ENCODE data around the gene IPO7. TPM values are rescaled to one million over a fixed set of nuclear protein-coding genes. Genes with fewer than 3 reads are reported as not detected.

IPO7 gene
- total RNA-seq, 1 experiment from 2014 or later = 226 TPM

DNA sequence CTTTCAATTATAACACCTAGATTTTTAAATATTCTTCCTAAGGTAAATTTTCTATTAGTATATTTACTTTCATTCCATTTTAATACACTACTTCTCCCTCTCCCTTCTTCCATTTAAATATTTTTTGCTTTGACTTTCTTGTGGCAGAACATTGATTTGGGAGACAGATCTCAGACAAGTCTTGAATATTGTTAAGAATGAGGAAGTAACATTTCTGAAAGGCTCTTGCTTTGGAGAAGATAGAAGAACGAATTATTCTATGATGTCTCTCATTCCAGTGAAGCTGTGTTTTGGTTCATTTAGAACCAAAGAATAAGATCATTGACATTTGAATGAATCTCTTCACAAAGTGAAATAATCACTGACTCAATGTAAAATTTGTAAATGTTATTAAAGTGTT is 2.4 kb downstream of the IPO7 start (continued):
- TF ChIP-seq, protein P1, sequence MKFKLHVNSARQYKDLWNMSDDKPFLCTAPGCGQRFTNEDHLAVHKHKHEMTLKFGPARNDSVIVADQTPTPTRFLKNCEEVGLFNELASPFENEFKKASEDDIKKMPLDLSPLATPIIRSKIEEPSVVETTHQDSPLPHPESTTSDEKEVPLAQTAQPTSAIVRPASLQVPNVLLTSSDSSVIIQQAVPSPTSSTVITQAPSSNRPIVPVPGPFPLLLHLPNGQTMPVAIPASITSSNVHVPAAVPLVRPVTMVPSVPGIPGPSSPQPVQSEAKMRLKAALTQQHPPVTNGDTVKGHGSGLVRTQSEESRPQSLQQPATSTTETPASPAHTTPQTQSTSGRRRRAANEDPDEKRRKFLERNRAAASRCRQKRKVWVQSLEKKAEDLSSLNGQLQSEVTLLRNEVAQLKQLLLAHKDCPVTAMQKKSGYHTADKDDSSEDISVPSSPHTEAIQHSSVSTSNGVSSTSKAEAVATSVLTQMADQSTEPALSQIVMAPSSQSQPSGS (CRISPR knock-in tag; IDR thresholded peaks at IDR 0.05; ENCODE audit: borderline replicate concordance, low read depth) = no peak
- TF ChIP-seq, protein P2, sequence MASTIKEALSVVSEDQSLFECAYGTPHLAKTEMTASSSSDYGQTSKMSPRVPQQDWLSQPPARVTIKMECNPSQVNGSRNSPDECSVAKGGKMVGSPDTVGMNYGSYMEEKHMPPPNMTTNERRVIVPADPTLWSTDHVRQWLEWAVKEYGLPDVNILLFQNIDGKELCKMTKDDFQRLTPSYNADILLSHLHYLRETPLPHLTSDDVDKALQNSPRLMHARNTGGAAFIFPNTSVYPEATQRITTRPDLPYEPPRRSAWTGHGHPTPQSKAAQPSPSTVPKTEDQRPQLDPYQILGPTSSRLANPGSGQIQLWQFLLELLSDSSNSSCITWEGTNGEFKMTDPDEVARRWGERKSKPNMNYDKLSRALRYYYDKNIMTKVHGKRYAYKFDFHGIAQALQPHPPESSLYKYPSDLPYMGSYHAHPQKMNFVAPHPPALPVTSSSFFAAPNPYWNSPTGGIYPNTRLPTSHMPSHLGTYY (CRISPR knock-in tag; IDR thresholded peaks at IDR 0.05) = no peak
- TF ChIP-seq RELA (CRISPR knock-in tag; IDR thresholded peaks at IDR 0.05; ENCODE audit: borderline replicate concordance) (no peak), AR (CRISPR knock-in tag; IDR thresholded peaks at IDR 0.05) (no peak)

- H3K27me3 Mint-ChIP-seq (ENCODE audit: low read depth) = no peaks in the 10 kb centered on the region
- no peaks in the 10 kb centered on the region for H3K9me3 Mint-ChIP-seq
- peaks cover 15% of the 10 kb centered on the region for H3K36me3 Mint-ChIP-seq
- TF ChIP-seq NFE2L1 (CRISPR knock-in tag; IDR thresholded peaks at IDR 0.05) = no peak
- TF ChIP-seq PRDM15 (CRISPR knock-in tag; IDR thresholded peaks at IDR 0.05) = no peak
- TF ChIP-seq TEAD1 (CRISPR knock-in tag; IDR thresholded peaks at IDR 0.05) = no peak
- TF ChIP-seq, protein P3, sequence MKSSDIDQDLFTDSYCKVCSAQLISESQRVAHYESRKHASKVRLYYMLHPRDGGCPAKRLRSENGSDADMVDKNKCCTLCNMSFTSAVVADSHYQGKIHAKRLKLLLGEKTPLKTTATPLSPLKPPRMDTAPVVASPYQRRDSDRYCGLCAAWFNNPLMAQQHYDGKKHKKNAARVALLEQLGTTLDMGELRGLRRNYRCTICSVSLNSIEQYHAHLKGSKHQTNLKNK (CRISPR knock-in tag; IDR thresholded peaks at IDR 0.05) = no peak
- no peak for TF ChIP-seq ZNF138 (CRISPR knock-in tag; conservative IDR thresholded peaks at IDR 0.05)
- no peak for TF ChIP-seq ZNF396 (CRISPR knock-in tag; IDR thresholded peaks at IDR 0.05; ENCODE audit: borderline replicate concordance)
- TF ChIP-seq, protein P1 (CRISPR knock-in tag; IDR thresholded peaks at IDR 0.05; ENCODE audit: borderline replicate concordance, low read depth) = no peak
- no peak for ATAC-seq
- CTCF ChIA-PET = no interaction called here
- peaks cover 36% of the 10 kb centered on the region for H3K4me1 Mint-ChIP-seq
- POLR2A ChIA-PET = no interaction called here
- no peak overlapping the region for H3K4me3 Mint-ChIP-seq
- H3K27ac Mint-ChIP-seq = peak overlapping the region; percentile 76
- DNase-seq (ENCODE audit: low spot score) = no peak
Observed at GRCh38 chr11:9396310-9396709, 11.9 kb downstream of the IPO7 start.

DNA sequence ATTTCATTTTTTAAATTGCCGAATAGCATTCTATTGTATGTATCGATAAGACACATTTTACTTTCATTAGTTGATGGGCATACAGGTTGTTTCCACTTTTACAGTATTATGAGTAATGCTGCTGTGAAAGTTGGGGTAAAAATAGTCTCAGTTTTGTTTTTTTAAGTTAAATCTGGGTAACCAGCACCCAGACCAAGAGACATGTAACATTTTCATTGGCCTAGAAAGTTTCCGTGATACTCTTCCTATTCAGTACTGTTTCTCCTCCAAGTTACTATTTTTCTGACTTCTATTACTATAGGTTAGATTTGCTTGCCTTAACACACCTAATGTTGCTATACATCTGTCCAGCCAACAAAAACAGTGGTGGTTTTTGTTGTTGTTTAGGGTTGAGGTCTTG is 12.3 kb downstream of the IPO7 start:
- POLR2A ChIA-PET = no interaction called here
- ATAC-seq (no peak), DNase-seq (ENCODE audit: low spot score) (no peak)
- no peaks in the 10 kb centered on the region for H3K27me3 Mint-ChIP-seq (ENCODE audit: low read depth)
- no peak overlapping the region for H3K4me3 Mint-ChIP-seq
- peaks cover 36% of the 10 kb centered on the region for H3K4me1 Mint-ChIP-seq
- CTCF ChIA-PET = no interaction called here
- no peaks in the 10 kb centered on the region for H3K9me3 Mint-ChIP-seq
- H3K27ac Mint-ChIP-seq = peak overlapping the region; percentile 76
- peaks cover 15% of the 10 kb centered on the region for H3K36me3 Mint-ChIP-seq
- TF ChIP-seq, protein P4, sequence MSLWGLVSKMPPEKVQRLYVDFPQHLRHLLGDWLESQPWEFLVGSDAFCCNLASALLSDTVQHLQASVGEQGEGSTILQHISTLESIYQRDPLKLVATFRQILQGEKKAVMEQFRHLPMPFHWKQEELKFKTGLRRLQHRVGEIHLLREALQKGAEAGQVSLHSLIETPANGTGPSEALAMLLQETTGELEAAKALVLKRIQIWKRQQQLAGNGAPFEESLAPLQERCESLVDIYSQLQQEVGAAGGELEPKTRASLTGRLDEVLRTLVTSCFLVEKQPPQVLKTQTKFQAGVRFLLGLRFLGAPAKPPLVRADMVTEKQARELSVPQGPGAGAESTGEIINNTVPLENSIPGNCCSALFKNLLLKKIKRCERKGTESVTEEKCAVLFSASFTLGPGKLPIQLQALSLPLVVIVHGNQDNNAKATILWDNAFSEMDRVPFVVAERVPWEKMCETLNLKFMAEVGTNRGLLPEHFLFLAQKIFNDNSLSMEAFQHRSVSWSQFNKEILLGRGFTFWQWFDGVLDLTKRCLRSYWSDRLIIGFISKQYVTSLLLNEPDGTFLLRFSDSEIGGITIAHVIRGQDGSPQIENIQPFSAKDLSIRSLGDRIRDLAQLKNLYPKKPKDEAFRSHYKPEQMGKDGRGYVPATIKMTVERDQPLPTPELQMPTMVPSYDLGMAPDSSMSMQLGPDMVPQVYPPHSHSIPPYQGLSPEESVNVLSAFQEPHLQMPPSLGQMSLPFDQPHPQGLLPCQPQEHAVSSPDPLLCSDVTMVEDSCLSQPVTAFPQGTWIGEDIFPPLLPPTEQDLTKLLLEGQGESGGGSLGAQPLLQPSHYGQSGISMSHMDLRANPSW (CRISPR knock-in tag; conservative IDR thresholded peaks at IDR 0.05; ENCODE audit: low read depth) = no peak
- TF ChIP-seq, protein P2 (CRISPR knock-in tag; IDR thresholded peaks at IDR 0.05) = no peak
- TF ChIP-seq, protein P5, sequence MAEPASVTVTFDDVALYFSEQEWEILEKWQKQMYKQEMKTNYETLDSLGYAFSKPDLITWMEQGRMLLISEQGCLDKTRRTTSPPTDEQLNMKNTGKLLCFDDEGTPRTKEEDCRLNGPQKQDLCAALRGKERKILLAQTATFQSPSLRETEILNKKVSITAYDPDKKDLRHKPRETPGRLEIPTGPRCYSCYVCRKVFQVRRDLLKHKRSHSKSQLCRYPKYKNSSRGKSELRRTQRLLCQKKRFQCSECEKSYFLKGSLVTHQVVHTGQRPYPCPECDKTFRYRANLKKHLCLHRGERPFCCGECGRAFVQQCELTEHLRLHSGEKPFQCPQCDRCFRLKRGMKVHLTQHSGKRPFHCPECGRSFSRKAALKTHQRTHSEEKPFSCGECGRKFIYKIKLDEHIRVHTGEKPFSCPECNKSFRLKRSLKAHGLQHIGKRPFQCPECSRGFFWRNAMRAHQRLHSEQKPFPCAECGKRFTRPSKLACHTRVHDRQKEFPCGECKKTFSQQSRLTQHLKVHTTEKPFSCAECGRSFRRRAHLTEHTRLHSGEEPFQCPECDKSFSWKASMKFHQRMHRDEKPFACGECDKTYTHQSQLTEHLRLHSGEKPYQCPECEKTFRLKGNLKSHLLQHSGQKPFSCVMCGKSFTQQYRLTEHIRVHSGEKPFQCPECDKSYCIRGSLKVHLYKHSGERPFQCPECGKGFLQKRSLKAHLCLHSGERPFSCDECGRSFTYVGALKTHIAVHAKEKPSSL (CRISPR knock-in tag; conservative IDR thresholded peaks at IDR 0.05) = no peak
- no peak for TF ChIP-seq IRF2 (CRISPR knock-in tag; IDR thresholded peaks at IDR 0.05; ENCODE audit: borderline replicate concordance, low read depth)
- TF ChIP-seq JAZF1 (CRISPR knock-in tag; IDR thresholded peaks at IDR 0.05) = no peak
